ENCODE measurements around the gene MAB21L4.

- TF ChIP-seq CTCF (IDR thresholded peaks at IDR 0.05) (no peak), POLR2A (IDR thresholded peaks at IDR 0.05) (no peak), EP300 (IDR thresholded peaks at IDR 0.05) (no peak)
Observed at GRCh38 chr2:240891492-240892340, 4.2 kb downstream of the MAB21L4 start.
